Measurements from ENCODE around the gene OOSP4A.

DNA sequence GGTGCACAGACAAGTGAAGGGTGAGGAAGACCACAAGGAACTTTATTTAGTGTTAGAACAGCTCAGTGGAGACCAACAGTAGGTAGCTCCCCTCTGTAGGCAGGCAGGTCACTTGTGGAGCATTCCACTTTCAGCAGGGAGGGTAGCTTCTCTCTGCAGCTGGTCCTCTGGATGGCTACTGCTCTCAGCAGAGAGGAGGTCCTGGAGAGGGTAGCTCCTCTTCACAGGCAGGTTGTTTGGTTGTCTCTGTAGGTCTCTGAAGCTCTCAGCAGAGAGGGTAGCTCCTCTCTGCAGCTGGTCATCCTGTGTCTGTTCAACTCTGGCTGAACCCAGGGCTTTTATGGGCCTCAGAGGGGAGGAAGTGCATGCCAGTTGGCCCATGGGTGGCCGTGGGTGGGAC, 32.1 kb upstream of the OOSP4A start:
- TF ChIP-seq, protein P1, sequence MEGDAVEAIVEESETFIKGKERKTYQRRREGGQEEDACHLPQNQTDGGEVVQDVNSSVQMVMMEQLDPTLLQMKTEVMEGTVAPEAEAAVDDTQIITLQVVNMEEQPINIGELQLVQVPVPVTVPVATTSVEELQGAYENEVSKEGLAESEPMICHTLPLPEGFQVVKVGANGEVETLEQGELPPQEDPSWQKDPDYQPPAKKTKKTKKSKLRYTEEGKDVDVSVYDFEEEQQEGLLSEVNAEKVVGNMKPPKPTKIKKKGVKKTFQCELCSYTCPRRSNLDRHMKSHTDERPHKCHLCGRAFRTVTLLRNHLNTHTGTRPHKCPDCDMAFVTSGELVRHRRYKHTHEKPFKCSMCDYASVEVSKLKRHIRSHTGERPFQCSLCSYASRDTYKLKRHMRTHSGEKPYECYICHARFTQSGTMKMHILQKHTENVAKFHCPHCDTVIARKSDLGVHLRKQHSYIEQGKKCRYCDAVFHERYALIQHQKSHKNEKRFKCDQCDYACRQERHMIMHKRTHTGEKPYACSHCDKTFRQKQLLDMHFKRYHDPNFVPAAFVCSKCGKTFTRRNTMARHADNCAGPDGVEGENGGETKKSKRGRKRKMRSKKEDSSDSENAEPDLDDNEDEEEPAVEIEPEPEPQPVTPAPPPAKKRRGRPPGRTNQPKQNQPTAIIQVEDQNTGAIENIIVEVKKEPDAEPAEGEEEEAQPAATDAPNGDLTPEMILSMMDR (IDR thresholded peaks at IDR 0.05): no peak
- no peak for TF ChIP-seq POLR2A (IDR thresholded peaks at IDR 0.05; ENCODE audit: low read depth)
- TF ChIP-seq POLR2AphosphoS5 (IDR thresholded peaks at IDR 0.05): no peak
- TF ChIP-seq EP300 (IDR thresholded peaks at IDR 0.05): no peak
